ENCODE measurements around the gene OR7A5. TPM values are rescaled to one million over a fixed set of nuclear protein-coding genes. Genes with fewer than 3 reads are reported as not detected.

The OR7A5 gene
- total RNA-seq, 4 donors from 2014 or later = not detected

DNA sequence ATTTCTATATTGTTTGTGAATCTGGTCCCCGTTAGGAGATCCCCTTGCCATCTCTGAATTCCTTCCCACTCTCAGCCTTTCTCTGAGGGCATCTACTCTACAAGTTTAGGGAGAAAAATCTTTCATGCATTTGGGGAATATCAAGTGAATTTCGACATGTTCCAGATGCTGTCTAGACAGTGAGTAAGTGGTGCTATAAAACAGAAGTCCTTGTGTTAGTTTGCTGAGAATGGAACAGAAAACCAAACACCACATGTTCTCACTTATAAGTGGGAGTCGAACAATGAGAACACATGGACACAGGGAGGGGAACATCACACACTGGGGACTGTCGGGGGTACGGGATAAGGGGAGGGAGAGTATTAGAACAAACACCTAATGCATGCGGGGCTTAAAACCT lies 8.6 kb upstream of the OR7A5 start:
- DNase-seq (no peak), ATAC-seq (no peak)
- in situ Hi-C loops (cut with MboI; ENCODE audit: low sequenced_read_pairs in 4 of 4) (no loop called here), intact Hi-C loops (cut with DNase I; ENCODE audit: low total_unique reads) (no loop called here)
- Histone ChIP-seq H3K9me3 (peaks cover 0 to 3% (median 0%) of the 10 kb centered on the region in 3 donors), H3K4me3 (no peak overlapping the region), H3K27ac (no peak overlapping the region), H3K4me1 (no peaks in the 10 kb centered on the region), H3K36me3 (no peaks in the 10 kb centered on the region), H3K27me3 (no peaks in the 10 kb centered on the region)
- no peak for TF ChIP-seq POLR2A (IDR thresholded peaks at IDR 0.05)
- TF ChIP-seq, protein P1, sequence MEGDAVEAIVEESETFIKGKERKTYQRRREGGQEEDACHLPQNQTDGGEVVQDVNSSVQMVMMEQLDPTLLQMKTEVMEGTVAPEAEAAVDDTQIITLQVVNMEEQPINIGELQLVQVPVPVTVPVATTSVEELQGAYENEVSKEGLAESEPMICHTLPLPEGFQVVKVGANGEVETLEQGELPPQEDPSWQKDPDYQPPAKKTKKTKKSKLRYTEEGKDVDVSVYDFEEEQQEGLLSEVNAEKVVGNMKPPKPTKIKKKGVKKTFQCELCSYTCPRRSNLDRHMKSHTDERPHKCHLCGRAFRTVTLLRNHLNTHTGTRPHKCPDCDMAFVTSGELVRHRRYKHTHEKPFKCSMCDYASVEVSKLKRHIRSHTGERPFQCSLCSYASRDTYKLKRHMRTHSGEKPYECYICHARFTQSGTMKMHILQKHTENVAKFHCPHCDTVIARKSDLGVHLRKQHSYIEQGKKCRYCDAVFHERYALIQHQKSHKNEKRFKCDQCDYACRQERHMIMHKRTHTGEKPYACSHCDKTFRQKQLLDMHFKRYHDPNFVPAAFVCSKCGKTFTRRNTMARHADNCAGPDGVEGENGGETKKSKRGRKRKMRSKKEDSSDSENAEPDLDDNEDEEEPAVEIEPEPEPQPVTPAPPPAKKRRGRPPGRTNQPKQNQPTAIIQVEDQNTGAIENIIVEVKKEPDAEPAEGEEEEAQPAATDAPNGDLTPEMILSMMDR (IDR thresholded peaks at IDR 0.05 in 4 of 5, conservative IDR thresholded peaks at IDR 0.05 in 1 of 5) = no peak

DNA sequence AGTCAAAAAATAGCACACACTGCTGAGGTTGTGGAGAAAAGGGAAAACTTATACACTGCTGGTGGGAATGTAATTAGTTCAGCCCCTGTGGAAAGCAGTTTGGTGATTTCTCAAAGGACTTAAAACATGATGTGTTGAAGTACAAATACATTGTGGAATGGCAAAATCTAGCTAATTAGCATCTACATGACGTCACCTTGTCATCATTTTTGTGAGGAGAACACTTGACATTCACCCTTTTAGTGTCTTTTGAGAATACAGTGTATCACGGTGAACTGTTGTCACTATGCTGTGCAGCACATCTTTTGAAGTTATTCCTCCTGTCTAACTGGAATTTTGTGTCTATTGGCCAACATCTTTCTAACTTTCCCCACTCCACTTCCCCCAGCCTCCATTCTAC lies 8.2 kb upstream of the OR7A5 start:
- TF ChIP-seq, protein P1 (IDR thresholded peaks at IDR 0.05 in 4 of 5, conservative IDR thresholded peaks at IDR 0.05 in 1 of 5) = no peak
- TF ChIP-seq POLR2A (IDR thresholded peaks at IDR 0.05) = no peak
- in situ Hi-C loops (cut with MboI; ENCODE audit: low sequenced_read_pairs in 4 of 4) = no loop called here

DNA sequence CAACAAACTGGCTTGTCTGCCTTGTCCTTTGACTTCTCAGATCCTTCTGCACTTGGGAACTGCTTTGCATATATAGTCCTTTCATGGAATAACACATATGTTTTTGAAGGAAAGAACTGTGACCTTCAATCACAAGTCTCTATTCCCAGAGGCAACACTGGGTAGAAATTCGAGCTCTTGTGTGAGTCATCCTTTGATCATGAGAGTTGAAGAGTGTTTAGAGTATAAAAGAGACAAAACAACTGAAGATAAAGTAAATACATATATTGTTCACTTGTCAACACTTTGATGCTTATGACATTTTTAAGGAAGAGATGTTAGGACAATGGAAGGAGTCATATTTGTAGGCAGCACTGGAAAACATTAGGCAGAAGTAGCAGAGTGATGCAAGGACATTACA lies 5.2 kb upstream of the OR7A5 start:
- intact Hi-C loops (cut with DNase I; ENCODE audit: low total_unique reads) = no loop called here

More for the DNA sequence above, 8.2 kb upstream of the OR7A5 start:
- no peaks in the 10 kb centered on the region for H3K4me1 ChIP-seq
- no peak overlapping the region for H3K4me3 ChIP-seq
- H3K36me3 ChIP-seq = no peaks in the 10 kb centered on the region
- no peak overlapping the region for H3K27ac ChIP-seq
- ATAC-seq (no peak), DNase-seq (no peak)
- H3K9me3 ChIP-seq = peaks cover 0 to 3% (median 0%) of the 10 kb centered on the region in 3 donors
- intact Hi-C loops (cut with DNase I; ENCODE audit: low total_unique reads) = no loop called here
- H3K27me3 ChIP-seq = no peaks in the 10 kb centered on the region

DNA sequence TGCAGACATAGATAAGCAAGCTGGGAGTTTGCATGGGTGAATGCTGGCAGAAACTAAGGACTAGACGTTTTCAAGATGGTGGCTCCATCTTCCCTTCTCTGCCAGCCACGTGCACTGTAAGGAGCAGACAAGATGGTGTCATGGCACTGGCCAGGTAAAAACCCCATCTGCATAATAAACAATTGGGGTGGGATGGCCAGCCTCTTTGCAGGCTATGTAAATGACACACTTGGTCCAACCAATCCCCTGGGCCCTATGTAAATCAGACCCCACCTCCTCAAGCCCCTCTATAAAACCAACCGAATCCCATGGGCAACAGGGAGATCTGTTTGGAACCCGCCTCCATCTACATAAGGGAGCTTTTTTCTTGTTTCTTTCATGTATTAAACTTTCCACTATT lies 2.4 kb upstream of the OR7A5 start:
- DNase-seq (no peak), ATAC-seq (no peak)
- H3K36me3 ChIP-seq = no peaks in the 10 kb centered on the region
- intact Hi-C loops (cut with DNase I; ENCODE audit: low total_unique reads) = no loop called here
- TF ChIP-seq POLR2A (IDR thresholded peaks at IDR 0.05) = no peak
- TF ChIP-seq, protein P1 (IDR thresholded peaks at IDR 0.05 in 4 of 5, conservative IDR thresholded peaks at IDR 0.05 in 1 of 5) = no peak
- no peaks in the 10 kb centered on the region for H3K27me3 ChIP-seq
- in situ Hi-C loops (cut with MboI; ENCODE audit: low sequenced_read_pairs in 4 of 4) = no loop called here
- peaks cover 0 to 3% (median 0%) of the 10 kb centered on the region in 3 donors for H3K9me3 ChIP-seq
- H3K27ac ChIP-seq = no peak overlapping the region
- no peaks in the 10 kb centered on the region for H3K4me1 ChIP-seq
- no peak overlapping the region for H3K4me3 ChIP-seq

More for the DNA sequence above, 5.2 kb upstream of the OR7A5 start:
- H3K4me1 ChIP-seq = no peaks in the 10 kb centered on the region
- ATAC-seq (no peak), DNase-seq (no peak)
- in situ Hi-C loops (cut with MboI; ENCODE audit: low sequenced_read_pairs in 4 of 4) = no loop called here
- H3K9me3 ChIP-seq = peaks cover 0 to 3% (median 0%) of the 10 kb centered on the region in 3 donors
- TF ChIP-seq, protein P1 (IDR thresholded peaks at IDR 0.05 in 4 of 5, conservative IDR thresholded peaks at IDR 0.05 in 1 of 5) = no peak
- TF ChIP-seq POLR2A (IDR thresholded peaks at IDR 0.05) = no peak
- no peak overlapping the region for H3K27ac ChIP-seq
- no peak overlapping the region for H3K4me3 ChIP-seq
- H3K36me3 ChIP-seq = no peaks in the 10 kb centered on the region
- H3K27me3 ChIP-seq = no peaks in the 10 kb centered on the region

DNA sequence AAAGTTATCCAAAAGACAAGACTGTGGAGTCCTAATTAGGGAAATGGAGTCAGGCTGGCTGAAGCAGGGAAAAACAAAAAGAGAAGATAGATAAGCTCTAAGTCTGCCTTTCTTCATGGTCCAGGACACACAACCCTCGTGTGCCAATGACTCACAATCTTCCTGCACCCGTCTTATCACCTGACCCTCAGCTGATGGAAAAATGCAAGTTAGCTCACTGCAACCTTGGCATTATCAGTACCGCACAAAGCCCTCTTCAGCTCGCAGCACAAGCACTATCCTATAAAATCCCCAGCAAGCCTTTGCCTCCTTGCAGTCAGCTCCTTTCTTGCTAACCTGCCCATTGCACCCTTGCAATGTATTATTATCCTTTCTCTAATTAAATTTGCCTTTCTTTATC lies 4.3 kb downstream of the OR7A5 start:
- H3K9me3 ChIP-seq = no peaks in the 10 kb centered on the region
- no peak overlapping the region for H3K4me3 ChIP-seq
- no peak overlapping the region for H3K27ac ChIP-seq
- DNase-seq (no peak), ATAC-seq (no peak)
- TF ChIP-seq POLR2A (IDR thresholded peaks at IDR 0.05) = no peak
- TF ChIP-seq, protein P1 (IDR thresholded peaks at IDR 0.05 in 4 of 5, conservative IDR thresholded peaks at IDR 0.05 in 1 of 5) = no peak
- in situ Hi-C loops (cut with MboI; ENCODE audit: low sequenced_read_pairs in 4 of 4) (no loop called here), intact Hi-C loops (cut with DNase I; ENCODE audit: low total_unique reads) (no loop called here)
- H3K27me3 ChIP-seq = no peaks in the 10 kb centered on the region
- no peaks in the 10 kb centered on the region for H3K36me3 ChIP-seq
- no peaks in the 10 kb centered on the region for H3K4me1 ChIP-seq

All from gastrocnemius medialis (tissue), 4 donors.